HepG2 (cell line): Measurements from ENCODE around the gene HIPK4. TPM values are rescaled to one million over a fixed set of nuclear protein-coding genes. Genes with fewer than 3 reads are reported as not detected.

Experiments
- ATAC-seq: fragments of 200-7000 bp; cut with Tn5 transposase; 3 replicates; pipeline ENCODE4 v1.9.1; 2020; ENCODE audit warnings: mild to moderate bottlenecking, moderate library complexity
- BruUV-seq: library from RNA; stranded (reverse); fragments of 400-500 nt; replicated peaks from 2 replicates; lab custom pipeline; 2021; lab: Mats Ljungman, UMichigan
- CTCF ChIA-PET: fragments of 300-600 bp; formaldehyde crosslinking; extraction: SDS; loops from one replicate; lab custom pipeline; 2021; ENCODE audit warnings: low total read pairs, inconsistent platforms, low intra/inter-chr PET ratio; lab: Yijun Ruan, JAX
- POLR2A ChIA-PET: fragments of 350-600 bp; sonication (Branson Sonifier 250); formaldehyde crosslinking; loops from one replicate; lab custom pipeline; 2020; ENCODE audit warnings: antibody characterized with exemption, inconsistent platforms; lab: Yijun Ruan, JAX
- DNase-seq: peaks from one replicate; pipeline ENCODE4 v3.0.0-alpha.2; 2015; ENCODE audit warnings: low spot score
- FAIRE-seq: peaks from 3 replicates; lab custom pipeline; 2011; peaks lifted over from hg19 to GRCh38; lab: Jason Lieb, UNC
- H2AFZ ChIP-seq: one replicate; pipeline ENCODE4 v1.6.1; 2011; ENCODE audit warnings: low read length, inconsistent platforms
- H3K27ac ChIP-seq: fragments of 300-600 bp; 3 replicates; pipeline ENCODE4 v1.8.0; 2011; ENCODE audit warnings: mixed run types, mild to moderate bottlenecking, mixed read lengths, low read length, inconsistent platforms; ENCODE audit not compliant: insufficient read depth; ENCODE audit errors: extremely low read length
- H3K27me3 ChIP-seq, 2 experiments: fragments of 200-600 bp in 1 of 2; 2 replicates in 1 of 2; 3 replicates in 1 of 2; pipeline versions ENCODE4 v1.6.0 to v1.8.0; 2011; ENCODE audit warnings: low read length in 2 of 2, mild to moderate bottlenecking in 2 of 2, moderate library complexity in 2 of 2, inconsistent platforms in 1 of 2; ENCODE audit not compliant: insufficient read depth in 2 of 2, control insufficient read depth in 1 of 2
- H3K36me3 ChIP-seq, 2 experiments: fragments of 200-600 bp in 1 of 2; replicated peaks in 1 of 2; 2 replicates in 1 of 2; 3 replicates in 1 of 2; pipeline versions ENCODE4 v1.5.1 to v1.8.0; 2011; ENCODE audit warnings: low read length in 2 of 2, inconsistent platforms in 1 of 2; ENCODE audit not compliant: insufficient read depth in 2 of 2, control insufficient read depth in 1 of 2
- H3K4me1 ChIP-seq: 2 replicates; pipeline ENCODE4 v1.5.1; 2012; ENCODE audit warnings: low read length, inconsistent platforms; ENCODE audit not compliant: insufficient read depth
- H3K4me2 ChIP-seq: 2 replicates; pipeline ENCODE4 v1.6.0; 2011; ENCODE audit warnings: low read depth, low read length, inconsistent platforms
- H3K4me3 ChIP-seq, 3 experiments: fragments of 200-600 bp in 1 of 3; sonication (generic), shearing (Covaris generic) in 1 of 3; replicated peaks in 1 of 3; 2 replicates each; pipeline ENCODE4 v1.5.1; 2011 to 2016; ENCODE audit warnings: low read length in 3 of 3, inconsistent platforms in 2 of 3, low read depth in 2 of 3, mild to moderate bottlenecking in 2 of 3, control low read depth in 1 of 3, mixed read lengths in 1 of 3; ENCODE audit not compliant: insufficient read depth in 1 of 3
- H3K79me2 ChIP-seq: one replicate; pipeline ENCODE4 v1.6.1; 2011; ENCODE audit warnings: low read length, inconsistent platforms; ENCODE audit not compliant: insufficient read depth
- H3K9ac ChIP-seq: 2 replicates; pipeline ENCODE4 v1.6.0; 2011; ENCODE audit warnings: mild to moderate bottlenecking, low read depth, low read length, inconsistent platforms; ENCODE audit not compliant: insufficient read depth
- H3K9me3 ChIP-seq: 2 replicates; pipeline ENCODE4 v1.5.1; 2012; ENCODE audit warnings: mild to moderate bottlenecking, low read length
- H4K20me1 ChIP-seq: 2 replicates; pipeline ENCODE4 v1.6.0; 2011; ENCODE audit warnings: inconsistent platforms, mild to moderate bottlenecking, low read length, moderate library complexity; ENCODE audit not compliant: insufficient read depth
- SAP130 ChIP-seq: IDR thresholded peaks from 2 replicates; pipeline ENCODE4 v1.6.1; 2016; ENCODE audit warnings: low read depth
- TAF1 ChIP-seq: sonication (generic); formaldehyde crosslinking; IDR thresholded peaks from 2 replicates; pipeline ENCODE4 v1.4.0; 2020; ENCODE audit warnings: missing genetic modification reagents
- ZBTB34 ChIP-seq: sonication (generic); formaldehyde crosslinking; IDR thresholded peaks from 2 replicates; pipeline ENCODE4 v1.8.0; 2022; ENCODE audit warnings: mild to moderate bottlenecking, missing genetic modification reagents
- ZNF737 ChIP-seq: sonication (generic); formaldehyde crosslinking; IDR thresholded peaks from 2 replicates; pipeline ENCODE4 v1.5.0; 2020; ENCODE audit warnings: missing genetic modification reagents, mild to moderate bottlenecking, borderline replicate concordance
- WGBS: methylation state at CpG from one replicate; pipeline ENCODE4 v1.1.6; 2017; ENCODE audit warnings: low lambda C conversion rate; 5-methylcytosine and 5-hydroxymethylcytosine counted together
- in situ Hi-C: cut with HindIII; loops from 2 replicates; pipeline ENCODE4 v1.10.0; 2017; ENCODE audit warnings: low pct_unique_long_range_greater_than_20kb; ENCODE audit not compliant: extremely low pct_ligation_motif_present
- intact Hi-C: fragments of 100-400 bp; cut with micrococcal nuclease; formaldehyde crosslinking; loops from one replicate; pipeline ENCODE4 v1.10.0; 2022; ENCODE audit not compliant: unreplicated experiment
- polyA plus RNA-seq, 8 experiments: library from polyadenylated mRNA; depleted of rRNA in 3 of 8; stranded (reverse) in 7 of 8; unstranded in 1 of 8; fragments of >200 nt; fragmentation: Illumina TruSeq in 4 of 8; extraction: Trizol in 4 of 8; gene quantifications; 2 replicates each; pipeline versions ENCODE4 v1.2.1 to v1.2.3, GENCODE V29; 2011 to 2016; ENCODE audit warnings: low read depth in 4 of 8, missing spikeins in 1 of 8, mixed read lengths in 1 of 8; ENCODE audit not compliant: insufficient read depth in 1 of 8
- total RNA-seq, 5 experiments: library from RNA; depleted of rRNA; stranded (reverse); fragments of >200 nt; fragmentation: Illumina TruSeq; extraction: Trizol; gene quantifications; 2 replicates each; pipeline ENCODE4 v1.2.3, GENCODE V29; 2016; ENCODE audit warnings: low read depth in 1 of 5

Gene HIPK4
- total and polyA plus RNA-seq, 2 of the 13 experiments (the other 11 are each of a cell fraction or from before 2014, with no cell fraction given): 0.03 TPM; not detected in 1

GRCh38 chr19:40418040-40418439 is 28.1 kb upstream of the HIPK4 start (continued):
- TF ChIP-seq ZBTB34 (CRISPR knock-in tag) (no peak), ZNF737 (CRISPR knock-in tag) (no peak)

DNA sequence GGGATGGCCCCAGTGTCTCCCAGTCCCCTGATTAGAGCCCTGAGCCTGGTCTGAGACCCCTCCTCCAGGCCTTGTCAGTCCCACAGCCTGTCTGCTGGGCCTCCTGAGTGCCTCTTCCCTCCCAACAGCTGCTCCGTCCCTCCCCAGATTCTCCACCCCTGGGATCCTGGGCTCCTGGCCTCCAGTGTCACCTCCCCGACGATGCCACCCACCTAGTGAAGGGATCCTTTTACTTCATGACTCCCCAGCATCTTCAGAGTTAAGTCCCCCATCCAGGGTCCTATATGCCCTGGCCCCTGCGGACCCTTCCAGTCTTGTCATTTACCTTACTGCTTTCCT is 27.6 kb upstream of the HIPK4 start:
- Histone ChIP-seq H4K20me1 (no peaks in the 10 kb centered on the region), H3K27me3 (0 out of 5 replicates have a peak, but pooled peaks cover 0 to 5% of the 10 kb centered on the region in 2 experiments), H3K4me2 (peak overlapping the region; percentile 79), H2AFZ (no peak overlapping the region), H3K4me1 (peaks cover 49% of the 10 kb centered on the region), H3K79me2 (no peaks in the 10 kb centered on the region), H3K9me3 (no peaks in the 10 kb centered on the region), H3K27ac (no peak overlapping the region), H3K36me3 (no peaks in the 10 kb centered on the region), H3K9ac (peak overlapping the region; percentile 61; the same call in 1 of the 2 replicates), H3K4me3 (peak overlapping the region in 2 of 3 experiments; percentile 50 to 65; a peak in 3 of 6 replicates)
- POLR2A ChIA-PET: interaction anchor here (0.6 to 2.6 kb wide), 4 partner anchors 9 to 26 kb away, joined by 4 to 20 read pairs (median 10); partner anchors contain the start of gene SERTAD1
- FAIRE-seq (no peak), ATAC-seq (no peak), DNase-seq (no peak)
- 32% methylated on average over 4 of the region's 4 CpGs for WGBS
- CTCF ChIA-PET: no interaction called here
- intact Hi-C loops (loop anchor here (1.0 kb wide), 1 partner anchor 47 kb away; no protein-coding TSS in a partner anchor), in situ Hi-C loops (no loop called here)
- 0 out of 2 replicates have a peak, but pooled peaks have one; percentile 1 for TF ChIP-seq TAF1
- TF ChIP-seq SAP130 (CRISPR knock-in tag): no peak
- no TSS peak for BruUV-seq
